ENCODE measurements around the gene ZNF747.

ZNF747 gene

GRCh38 chr16:30510376-30510938 is 24.2 kb downstream of the ZNF747 start:
- no peak for DNase-seq

GRCh38 chr16:30509081-30509765 is 25.4 kb downstream of the ZNF747 start:
- no peak for DNase-seq

GRCh38 chr16:30503403-30504296 is 31.0 kb downstream of the ZNF747 start:
- no peak for DNase-seq

GRCh38 chr16:30499284-30499683 is 35.4 kb downstream of the ZNF747 start:
- no peak for DNase-seq

- DNase-seq = no peak
Measured at GRCh38 chr16:30494709-30495108, 39.9 kb downstream of the ZNF747 start.

GRCh38 chr16:30493941-30494488 is 40.6 kb downstream of the ZNF747 start:
- no peak for DNase-seq

GRCh38 chr16:30491744-30492308 is 42.8 kb downstream of the ZNF747 start:
- DNase-seq = no peak

- no peak for DNase-seq
Measured at GRCh38 chr16:30491229-30491628, 43.4 kb downstream of the ZNF747 start.

GRCh38 chr16:30490210-30490609 is 44.4 kb downstream of the ZNF747 start:
- DNase-seq = no peak

GRCh38 chr16:30488764-30489605 is 45.7 kb downstream of the ZNF747 start:
- no peak for DNase-seq

- no peak for DNase-seq
Measured at GRCh38 chr16:30485818-30486436, 48.7 kb downstream of the ZNF747 start.

GRCh38 chr16:30484887-30485286 is 49.8 kb downstream of the ZNF747 start:
- no peak for DNase-seq

GRCh38 chr16:30482366-30482765 is 52.3 kb downstream of the ZNF747 start:
- no peak for DNase-seq

GRCh38 chr16:30481381-30481780 is 53.3 kb downstream of the ZNF747 start:
- no peak for DNase-seq

Data from NCI-H187 (cell line).